ENCODE measurements around the gene FAM193A. TPM values are rescaled to one million over a fixed set of nuclear protein-coding genes. Genes with fewer than 3 reads are reported as not detected.

The FAM193A gene
- polyA plus RNA-seq, 4 donors = 25.1 to 29.4 (median 27.4) TPM

DNA sequence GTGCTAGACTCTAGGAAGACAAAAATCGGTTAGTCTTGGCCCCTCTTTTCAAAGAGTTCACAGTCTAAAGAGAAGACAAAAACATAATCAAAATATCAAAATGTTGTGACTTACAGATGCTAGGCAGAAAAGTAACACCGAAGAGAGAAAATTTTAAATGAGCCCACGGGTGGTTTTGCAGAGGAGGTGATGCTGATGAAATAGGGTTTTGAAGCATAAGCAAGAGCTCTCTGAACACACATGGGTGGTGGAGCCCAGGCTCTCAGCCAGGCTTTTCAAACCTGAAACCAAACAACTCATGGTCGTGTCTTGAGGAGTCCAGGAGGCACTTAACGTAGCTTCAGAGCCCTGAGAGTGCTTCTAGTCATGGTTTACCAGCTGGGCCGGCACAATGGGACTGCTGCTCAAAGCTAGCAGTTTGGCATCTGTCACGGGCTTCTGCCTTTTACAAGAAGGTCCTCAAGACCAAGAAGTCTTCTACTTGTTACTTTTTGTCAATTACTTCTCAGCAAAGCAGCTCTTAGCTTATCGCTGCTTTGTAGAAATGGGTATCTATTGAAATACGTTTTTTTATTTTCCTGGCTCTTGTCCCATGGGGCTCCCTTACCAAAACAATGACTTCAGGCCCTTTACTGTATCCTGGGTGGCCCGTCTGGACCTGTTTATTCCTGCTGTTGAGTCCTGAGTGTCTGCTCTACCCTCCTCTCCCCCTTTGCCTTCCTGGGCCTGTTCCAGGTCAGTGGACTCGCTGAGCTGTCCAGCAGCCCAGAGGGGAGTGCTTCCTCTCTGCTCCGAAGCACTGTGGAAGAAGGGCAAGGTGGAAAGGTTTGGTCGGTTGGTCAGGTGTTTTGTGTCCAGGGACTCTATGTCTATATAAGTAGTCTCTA, 150.2 kb downstream of the FAM193A start:
- DNase-seq (ENCODE audit: low read depth in 4 of 4, low spot score in 3 of 4) = no peak

DNA sequence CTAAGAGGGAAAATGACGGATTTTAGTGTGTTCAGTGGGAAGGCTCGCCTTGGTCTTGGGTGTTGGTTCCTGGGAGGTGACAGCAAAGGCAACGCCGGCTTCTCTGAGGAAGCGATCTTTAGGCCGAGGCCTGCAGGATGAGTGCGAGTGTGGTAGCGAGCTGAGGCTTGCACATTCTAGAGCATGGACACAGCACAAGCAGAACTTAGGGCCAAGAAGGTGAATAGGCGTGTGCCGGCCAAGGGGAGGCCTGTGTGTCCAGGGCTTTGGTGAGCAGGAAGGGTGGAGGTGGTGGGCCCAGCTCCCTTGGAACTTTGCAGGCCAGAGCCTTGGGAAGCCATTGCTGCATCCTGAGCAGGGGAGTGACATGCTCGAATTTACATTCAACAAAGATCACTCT, 151.8 kb downstream of the FAM193A start:
- DNase-seq (ENCODE audit: low read depth in 4 of 4, low spot score in 3 of 4) = no peak

DNA sequence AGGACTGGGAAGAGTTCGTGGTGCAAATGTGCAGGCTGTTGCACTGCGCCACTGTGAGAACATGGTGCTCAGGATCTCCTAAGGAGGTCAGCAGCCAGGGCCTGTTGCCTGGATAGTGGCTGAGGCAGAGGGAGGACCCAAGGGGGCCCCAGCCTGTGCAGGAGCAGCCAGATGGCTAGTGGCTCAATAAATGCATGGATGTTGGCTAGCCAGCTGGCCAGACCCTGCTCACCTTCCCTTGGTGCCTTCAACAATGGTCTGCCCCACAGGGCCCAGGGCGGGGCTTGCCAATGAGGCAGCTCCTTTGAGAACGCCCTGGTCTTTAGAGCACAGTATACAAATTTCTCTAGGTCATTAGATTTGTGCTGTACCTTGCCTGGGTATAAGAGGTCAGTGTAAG, 152.2 kb downstream of the FAM193A start:
- no peak for DNase-seq (ENCODE audit: low read depth in 4 of 4, low spot score in 3 of 4)

DNA sequence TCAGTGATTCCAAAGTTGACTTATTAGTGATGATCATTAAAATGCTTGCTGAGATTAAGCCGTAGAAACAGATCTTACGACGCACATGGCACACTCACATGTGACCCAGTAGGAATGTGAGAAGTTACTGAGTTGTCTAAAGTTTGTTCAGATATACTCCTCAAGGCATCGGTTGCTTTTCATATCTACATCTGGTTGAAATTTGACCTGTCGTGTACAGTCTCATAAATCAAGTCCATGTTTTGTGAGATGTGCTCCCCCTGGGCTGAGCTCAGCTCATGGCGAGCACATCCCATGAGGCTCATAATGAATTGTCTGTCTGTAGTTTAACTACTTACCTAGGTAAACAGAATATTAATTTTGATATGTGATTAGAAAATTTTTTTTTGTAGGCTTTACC, 152.7 kb downstream of the FAM193A start:
- no peak for DNase-seq (ENCODE audit: low read depth in 4 of 4, low spot score in 3 of 4)

DNA sequence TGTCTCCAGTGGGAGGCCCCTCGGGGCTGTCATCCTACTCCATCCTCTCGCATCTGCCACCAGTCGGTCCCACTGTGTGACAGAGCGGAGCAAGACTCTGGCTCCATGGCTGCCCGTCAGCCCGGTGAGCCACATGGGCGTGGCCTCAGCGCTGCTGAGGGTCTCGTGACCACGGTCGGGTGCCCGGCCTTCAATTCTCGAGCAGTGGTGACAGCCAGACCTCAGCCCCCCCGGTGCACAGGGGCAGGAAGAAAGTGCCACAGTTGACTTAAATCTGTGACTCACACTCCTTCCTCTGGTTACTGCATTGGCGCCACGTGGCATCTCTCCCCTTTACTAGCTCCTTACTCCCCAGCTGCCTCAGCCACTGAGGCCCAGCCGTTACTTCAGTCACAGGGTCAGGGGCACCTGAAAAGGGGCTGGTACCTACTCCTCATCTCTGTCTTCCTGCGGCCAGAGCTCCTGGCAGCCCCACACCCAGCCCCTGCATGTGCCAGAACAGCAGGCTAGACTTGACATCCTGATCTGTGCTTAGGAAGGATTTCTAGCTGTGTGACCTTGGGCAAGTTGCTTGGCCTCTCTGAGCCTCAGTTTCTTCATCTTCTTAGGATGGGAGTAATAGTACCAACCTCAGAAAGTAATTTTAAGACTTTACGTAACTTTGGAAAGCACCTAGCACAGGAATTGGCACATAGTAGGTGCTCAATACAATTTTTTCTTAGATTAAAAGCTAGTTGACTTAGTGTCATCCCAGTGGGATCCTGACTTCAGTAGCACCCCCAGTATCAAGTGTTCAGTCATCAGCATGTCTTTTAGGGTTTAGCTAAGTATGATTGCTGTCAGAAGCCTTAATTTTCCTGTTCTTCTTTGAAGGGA, 153.6 kb downstream of the FAM193A start:
- no peak for DNase-seq (ENCODE audit: low read depth in 4 of 4, low spot score in 3 of 4)

DNA sequence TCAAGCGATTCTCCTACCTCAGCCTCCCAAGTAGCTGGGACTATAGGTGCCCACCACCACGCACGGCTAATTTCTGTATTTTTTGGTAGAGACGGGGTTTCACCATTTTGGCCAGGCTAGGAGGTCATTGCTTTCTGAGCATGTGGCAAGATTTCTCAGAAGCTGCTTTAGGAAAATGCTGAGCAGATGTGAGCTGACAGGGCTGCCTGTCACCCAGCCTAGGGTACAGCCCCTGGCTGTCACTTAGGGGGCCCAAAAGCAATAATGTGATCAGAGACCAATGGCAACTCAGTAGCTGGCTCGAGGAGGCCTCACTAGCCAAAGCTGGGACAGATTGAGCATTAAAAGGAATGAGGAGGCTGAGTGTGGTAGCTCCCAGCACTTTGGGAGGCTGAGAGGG, 154.9 kb downstream of the FAM193A start:
- DNase-seq (ENCODE audit: low read depth in 4 of 4, low spot score in 3 of 4) = no peak

DNA sequence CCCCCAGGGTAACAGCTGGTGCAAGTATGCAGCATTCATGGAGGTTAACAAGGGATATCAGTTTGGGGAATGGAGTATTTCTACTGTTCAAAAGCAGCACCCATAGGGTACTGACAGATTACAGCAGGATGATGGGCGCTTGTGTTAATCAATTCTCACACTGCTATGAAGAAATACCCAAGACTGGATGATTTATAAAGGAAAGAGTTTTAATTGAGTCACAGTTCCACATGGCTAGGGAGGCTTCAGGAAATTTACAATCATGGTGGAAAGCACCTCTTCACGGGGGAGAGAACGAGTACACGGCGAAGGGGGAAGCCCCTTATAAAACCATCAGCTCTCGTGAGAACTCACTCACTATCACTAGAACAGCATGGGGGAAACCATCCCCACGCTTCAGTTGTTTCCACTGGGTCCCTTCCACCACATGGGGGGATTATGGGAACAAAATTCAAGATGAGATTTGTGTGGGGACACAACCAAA, 155.5 kb downstream of the FAM193A start:
- no peak for DNase-seq (ENCODE audit: low read depth in 4 of 4, low spot score in 3 of 4)

DNA sequence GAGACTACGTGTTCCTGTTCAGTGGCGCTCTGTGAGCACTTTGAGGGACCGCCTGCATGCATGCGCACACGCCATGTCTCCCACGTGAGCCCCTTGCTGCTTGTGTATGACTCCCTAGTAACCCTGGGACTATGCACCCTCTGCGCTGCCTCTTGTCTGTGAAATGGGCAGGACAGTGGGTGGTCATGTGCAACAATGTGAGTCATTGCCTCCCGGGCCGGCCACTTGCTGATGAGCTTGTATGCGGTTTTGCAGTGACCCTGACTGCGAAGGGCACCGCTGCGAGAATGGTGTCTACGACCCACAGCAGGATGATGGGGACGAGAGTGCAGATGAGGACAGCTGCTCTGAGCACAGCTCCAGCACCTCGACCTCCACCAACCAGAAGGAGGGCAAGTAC, 158.2 kb downstream of the FAM193A start:
- no peak for DNase-seq (ENCODE audit: low read depth in 4 of 4, low spot score in 3 of 4)

DNA sequence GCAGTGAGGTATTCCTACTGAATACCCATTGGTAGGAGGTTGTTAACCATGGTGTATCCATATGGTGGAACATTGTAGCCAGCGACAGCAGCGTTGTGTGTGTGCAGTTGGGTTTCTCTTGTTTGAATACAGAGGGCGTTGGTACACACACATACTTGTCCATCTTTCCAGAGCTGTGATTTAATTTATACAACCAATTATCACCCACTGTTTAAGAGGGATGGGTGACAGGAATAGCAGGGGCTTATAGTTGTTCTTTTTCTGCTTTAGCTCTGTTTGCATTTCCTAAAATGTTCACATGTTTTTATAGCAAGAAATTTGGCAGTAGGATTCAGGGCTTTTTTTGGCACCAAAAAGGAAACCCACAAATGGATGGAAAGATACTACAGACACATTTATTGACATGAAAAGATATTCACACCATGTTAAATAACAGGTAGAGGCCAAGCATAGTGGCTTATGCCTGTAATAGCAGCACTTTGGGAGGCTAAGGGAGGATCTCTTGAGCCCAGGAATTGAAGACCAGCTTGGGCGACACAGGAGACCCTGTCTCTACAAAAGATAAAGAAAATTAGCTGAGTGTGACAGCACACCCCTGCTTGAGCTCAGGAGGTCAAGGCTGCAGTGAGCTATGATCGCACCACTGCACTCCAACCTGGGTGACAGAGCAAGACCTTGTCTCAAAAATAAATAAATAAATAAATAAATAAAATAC, 159.1 kb downstream of the FAM193A start:
- no peak for DNase-seq (ENCODE audit: low read depth in 4 of 4, low spot score in 3 of 4)

DNA sequence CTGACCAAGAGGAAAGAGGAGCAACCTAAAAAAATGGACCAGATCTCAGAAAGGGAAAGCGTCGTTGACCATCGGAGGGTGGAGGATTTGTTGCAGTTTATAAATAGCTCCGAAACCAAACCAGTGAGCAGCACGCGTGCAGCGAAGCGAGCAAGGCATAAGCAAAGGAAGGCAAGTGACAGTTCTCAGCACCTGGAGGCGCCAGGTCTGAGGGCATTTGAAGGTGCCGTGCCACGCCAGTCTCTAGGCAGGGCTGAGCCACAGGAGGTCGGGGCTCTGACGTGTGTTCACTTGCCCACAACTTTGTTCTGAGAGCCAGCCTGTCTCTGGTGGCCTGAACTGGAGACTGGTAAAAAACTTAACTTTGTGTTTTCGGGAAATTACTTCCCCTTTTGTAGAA, 160.0 kb downstream of the FAM193A start:
- no peak for DNase-seq (ENCODE audit: low read depth in 4 of 4, low spot score in 3 of 4)

DNA sequence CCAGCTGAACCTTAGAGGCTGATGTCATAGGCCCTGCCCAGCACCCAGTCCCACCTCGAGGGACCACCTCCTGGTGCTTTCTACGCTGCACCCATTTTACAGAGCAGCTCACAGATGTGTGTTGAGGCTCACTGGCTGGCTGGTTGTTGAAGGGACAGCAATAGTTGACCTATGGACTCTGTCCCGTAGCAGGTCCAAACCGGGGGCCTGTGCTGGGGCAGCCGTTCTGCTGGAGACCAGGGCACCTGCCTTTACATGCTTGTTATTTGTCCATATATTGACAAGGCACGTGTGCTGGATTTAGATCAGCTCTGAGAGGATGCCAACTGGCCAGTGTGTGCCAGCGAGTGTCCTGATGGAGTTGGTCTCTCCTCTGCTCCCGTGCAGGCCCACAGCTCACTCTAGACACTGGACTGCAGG, 161.6 kb downstream of the FAM193A start:
- DNase-seq (ENCODE audit: low read depth in 4 of 4, low spot score in 3 of 4) = no peak

DNA sequence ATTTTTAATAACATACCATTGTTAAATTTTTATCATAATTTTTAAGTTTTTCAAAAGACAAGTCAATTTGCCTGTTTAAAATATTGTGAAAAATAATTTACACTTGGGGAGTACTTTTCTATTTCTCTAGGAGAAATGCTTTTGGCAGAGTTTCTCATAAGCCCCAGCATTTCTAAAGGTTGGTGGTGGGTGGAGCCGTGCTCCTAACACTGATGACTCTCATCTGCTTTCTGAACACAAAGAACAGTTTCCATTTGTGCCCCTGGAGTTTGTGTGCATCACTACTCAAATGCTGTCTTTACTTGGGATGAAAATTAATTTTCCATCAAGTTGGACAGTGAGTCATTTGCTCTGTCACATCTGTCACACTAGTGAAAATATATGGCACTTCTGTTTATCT, 162.1 kb downstream of the FAM193A start:
- no peak for DNase-seq (ENCODE audit: low read depth in 4 of 4, low spot score in 3 of 4)

DNA sequence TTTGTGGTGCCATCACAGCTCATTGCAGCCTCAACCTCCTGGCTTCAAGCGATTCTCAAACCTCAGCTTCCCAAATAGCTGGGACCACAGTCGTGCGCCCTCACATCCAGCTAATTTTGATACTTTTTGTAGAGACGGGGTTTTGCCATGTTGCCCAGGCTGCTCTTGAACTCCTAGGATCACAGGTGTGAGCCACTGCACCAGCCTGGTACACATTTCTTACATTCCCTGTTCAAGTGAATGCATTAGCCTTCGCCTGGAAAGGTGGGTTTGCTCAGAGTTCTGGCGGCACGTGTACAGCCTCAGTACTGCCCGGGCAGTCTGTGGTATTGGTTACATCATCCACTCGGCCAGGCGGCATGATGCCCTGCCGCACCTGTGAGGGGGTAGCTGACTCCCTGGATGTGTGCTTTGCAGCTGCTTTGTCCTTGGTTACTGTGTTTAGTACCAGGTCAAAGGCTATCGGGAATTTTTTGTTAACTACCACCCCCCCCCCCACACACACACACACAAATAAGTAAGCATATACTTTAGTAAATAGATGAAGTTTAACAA, 162.6 kb downstream of the FAM193A start:
- DNase-seq (ENCODE audit: low read depth in 4 of 4, low spot score in 3 of 4) = no peak

DNA sequence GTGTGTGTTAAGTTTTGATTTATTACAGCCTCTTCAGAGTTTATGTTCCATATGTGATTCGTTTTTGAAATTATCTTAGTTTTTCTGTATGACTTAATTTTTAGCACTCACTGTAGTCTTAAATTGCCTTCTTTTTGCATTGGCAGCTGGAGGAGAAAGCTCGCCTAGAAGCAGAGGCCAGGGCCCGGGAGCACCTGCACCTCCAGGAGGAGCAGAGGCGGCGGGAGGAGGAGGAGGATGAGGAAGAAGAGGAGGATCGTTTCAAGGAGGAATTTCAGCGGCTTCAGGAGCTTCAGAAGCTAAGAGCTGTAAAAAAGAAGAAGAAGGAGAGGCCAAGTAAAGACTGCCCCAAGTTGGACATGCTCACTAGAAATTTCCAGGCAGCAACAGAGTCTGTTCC, 163.1 kb downstream of the FAM193A start:
- no peak for DNase-seq (ENCODE audit: low read depth in 4 of 4, low spot score in 3 of 4)

DNA sequence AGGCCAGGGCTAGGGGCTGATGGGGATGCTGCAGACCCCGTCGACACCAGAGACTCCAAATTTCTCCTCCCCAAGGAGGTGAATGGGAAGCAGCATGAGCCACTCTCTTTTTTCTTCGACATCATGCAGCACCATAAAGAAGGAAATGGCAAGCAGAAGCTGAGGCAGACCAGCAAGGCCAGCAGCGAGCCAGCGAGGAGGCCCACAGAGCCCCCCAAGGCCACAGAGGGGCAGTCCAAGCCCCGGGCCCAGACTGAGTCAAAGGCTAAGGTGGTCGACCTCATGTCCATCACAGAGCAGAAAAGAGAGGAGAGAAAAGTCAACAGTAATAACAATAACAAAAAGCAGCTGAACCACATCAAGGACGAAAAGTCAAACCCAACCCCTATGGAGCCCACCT, 163.6 kb downstream of the FAM193A start:
- DNase-seq (ENCODE audit: low read depth in 4 of 4, low spot score in 3 of 4) = no peak

DNA sequence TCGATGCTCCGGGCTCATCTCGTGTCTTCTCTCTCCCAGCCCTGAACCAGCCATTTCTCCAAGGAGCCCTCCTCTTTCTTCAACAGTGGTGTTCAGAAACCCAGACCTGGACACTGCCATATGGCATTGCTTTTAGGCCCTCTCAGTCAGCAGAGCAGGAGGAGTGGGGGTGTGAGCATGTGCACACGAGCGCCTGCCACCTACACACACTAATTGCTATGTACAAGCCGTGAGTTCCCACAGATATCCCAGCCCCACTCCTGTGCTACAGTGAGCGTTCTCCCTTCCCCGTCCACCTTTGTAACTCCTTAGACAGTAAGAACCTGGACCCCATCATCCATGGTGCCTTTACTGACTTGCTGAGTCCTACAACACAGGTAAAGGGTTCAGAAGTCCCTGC, 165.9 kb downstream of the FAM193A start:
- no peak for DNase-seq (ENCODE audit: low read depth in 4 of 4, low spot score in 3 of 4)

DNA sequence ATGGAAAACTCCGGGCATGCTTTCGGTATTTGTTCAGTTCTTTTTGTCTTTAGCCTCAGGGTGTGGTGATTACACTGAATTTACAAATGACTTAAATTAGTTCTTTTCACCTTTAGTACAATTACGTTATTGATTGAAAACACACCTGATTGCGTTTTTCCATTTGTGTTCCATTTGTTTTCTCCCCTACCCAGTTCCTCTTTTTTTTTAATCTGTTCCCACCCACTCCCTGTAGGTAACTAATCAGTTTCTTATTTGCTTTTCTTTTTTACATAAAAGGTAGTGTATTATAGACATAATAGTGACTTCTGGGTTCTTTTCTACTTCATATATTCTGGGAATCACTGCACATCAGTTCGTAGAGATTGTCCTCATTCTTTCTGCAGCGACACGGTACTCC, 166.3 kb downstream of the FAM193A start:
- no peak for DNase-seq (ENCODE audit: low read depth in 4 of 4, low spot score in 3 of 4)

DNA sequence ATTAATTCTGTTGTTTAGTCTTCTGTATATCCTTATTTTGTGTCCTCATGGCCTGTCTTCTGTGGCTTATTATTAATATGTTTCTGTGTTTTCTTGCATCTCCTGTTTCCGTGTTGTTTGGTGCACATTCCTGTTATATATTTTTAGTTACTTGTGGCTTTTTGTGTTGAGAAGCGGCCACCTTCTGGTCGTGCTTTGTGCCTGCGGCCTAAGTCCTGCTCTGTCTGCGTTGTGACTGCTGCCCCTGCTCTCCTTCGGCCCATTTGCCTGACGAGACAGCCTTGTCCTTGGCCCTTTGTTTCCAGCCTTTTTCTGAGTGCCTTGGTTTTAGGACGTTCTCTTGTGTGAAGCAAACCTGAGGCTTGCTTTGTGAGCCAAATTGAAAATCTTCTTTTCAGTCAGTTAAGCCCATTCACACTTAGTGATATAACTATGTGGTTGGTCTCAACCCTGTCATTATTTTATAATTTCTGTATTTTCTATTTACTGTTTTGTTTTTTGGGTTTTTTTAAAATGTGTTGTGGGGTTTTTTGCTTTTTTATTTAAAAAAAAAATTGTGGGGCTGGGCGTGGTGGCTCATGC, 175.9 kb downstream of the FAM193A start:
- DNase-seq (ENCODE audit: low read depth in 4 of 4, low spot score in 3 of 4) = no peak

DNA sequence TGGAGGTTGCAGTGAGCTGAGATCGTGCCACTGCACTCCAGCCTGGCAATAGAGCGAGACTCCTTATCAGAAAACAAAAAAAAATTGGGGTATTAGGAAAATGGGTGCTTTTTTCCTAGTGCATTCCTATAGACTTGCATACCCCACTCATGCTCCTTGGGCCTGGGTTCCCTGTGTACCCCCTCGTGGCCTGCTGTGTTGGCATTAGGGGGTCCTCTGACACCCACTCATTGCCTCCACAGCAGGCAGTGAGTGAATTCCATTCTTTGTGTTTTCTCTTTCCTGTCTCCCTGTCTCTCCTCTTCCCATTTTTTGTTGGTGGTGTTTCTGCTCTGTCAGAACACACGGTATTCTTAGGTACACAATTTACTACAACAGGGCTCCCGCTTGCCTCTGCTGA, 176.9 kb downstream of the FAM193A start:
- no peak for DNase-seq (ENCODE audit: low read depth in 4 of 4, low spot score in 3 of 4)

DNA sequence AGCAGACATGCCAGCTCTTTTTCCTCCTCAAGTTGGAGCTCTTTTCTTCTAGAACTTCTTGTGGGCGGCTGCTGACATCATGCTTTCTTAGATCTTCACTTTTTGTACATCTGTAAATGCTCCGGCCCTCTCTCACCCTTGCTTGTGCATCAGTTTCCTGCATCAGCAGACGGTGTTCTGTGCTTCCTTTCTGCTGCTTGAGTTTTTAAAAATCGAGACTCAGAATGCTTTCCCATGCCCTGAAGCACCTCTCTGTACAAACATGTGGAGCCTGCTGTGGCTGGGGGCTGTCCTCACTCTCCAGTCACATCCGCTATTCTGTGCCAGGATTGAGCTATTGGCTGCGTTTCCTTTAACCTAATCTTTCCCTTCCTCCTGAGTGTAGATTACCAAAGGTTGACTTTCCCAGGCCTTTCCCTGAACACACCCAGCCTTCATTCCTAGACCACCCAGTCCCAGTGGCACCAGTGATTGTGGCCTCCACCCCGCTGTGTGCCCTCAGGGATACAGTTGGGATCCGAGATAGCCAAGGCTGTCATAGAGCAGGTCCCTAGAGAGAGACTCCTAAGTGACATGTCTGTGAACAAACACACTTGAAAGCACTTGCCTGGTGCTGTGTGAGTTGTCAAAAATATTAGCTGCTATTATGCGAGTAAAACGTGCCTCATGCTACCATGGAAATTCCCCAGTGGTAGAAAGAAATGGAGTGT, 177.8 kb downstream of the FAM193A start:
- no peak for DNase-seq (ENCODE audit: low read depth in 4 of 4, low spot score in 3 of 4)

All from left renal pelvis (tissue), 4 donors.